ENCODE data around the gene MST1.

DNA sequence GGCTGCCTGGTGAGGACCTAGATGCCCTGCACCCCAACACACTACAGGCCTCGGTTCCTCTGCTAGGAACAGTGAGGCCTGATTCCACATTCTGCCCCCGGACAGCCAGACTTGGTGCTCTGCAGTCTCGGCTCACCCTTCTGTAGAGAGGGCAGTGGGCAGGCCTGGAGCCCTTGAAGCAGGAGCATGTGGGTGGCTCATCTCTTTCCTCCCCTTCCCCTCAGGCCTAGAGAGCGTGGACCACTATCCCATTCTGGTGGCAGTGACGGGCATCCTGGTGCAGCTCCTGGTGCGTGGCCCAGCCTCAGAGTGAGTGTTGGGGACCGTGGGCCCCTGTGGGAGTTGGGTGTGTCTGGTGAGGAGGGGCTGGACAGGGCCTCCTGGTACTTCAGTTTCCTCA lies 26.9 kb upstream of the MST1 start:
- TF ChIP-seq, protein P1, sequence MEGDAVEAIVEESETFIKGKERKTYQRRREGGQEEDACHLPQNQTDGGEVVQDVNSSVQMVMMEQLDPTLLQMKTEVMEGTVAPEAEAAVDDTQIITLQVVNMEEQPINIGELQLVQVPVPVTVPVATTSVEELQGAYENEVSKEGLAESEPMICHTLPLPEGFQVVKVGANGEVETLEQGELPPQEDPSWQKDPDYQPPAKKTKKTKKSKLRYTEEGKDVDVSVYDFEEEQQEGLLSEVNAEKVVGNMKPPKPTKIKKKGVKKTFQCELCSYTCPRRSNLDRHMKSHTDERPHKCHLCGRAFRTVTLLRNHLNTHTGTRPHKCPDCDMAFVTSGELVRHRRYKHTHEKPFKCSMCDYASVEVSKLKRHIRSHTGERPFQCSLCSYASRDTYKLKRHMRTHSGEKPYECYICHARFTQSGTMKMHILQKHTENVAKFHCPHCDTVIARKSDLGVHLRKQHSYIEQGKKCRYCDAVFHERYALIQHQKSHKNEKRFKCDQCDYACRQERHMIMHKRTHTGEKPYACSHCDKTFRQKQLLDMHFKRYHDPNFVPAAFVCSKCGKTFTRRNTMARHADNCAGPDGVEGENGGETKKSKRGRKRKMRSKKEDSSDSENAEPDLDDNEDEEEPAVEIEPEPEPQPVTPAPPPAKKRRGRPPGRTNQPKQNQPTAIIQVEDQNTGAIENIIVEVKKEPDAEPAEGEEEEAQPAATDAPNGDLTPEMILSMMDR (IDR thresholded peaks at IDR 0.05; ENCODE audit: low read depth, low read length), result no peak
- TF ChIP-seq EZH2phosphoT487 (IDR thresholded peaks at IDR 0.05; ENCODE audit: low read depth), result no peak
